HG02852 (cell line): ENCODE data around the gene NTF4.
A peak's percentile ranks its signal among the peaks of the same experiment; 100 is the strongest.
"Not testable (repeated sequence)": the region's sequence is repeated elsewhere in the genome, so short reads cannot be mapped to it uniquely, and the experiment has no call there.

Source experiments
- ATAC-seq: cut with Tn5 transposase; IDR thresholded peaks from one replicate; pipeline ENCODE4 v1.9.1; 2021; ENCODE audit warnings: mild to moderate bottlenecking, moderate library complexity; ENCODE audit not compliant: unreplicated experiment

Gene NTF4

GRCh38 chr19:49091391-49092038, 26.9 kb upstream of the NTF4 start:
- ATAC-seq, result no peak

GRCh38 chr19:49086296-49086695, 21.7 kb upstream of the NTF4 start:
- ATAC-seq, result no peak

GRCh38 chr19:49085868-49086232, 21.2 kb upstream of the NTF4 start:
- ATAC-seq, result peak; percentile 2

DNA sequence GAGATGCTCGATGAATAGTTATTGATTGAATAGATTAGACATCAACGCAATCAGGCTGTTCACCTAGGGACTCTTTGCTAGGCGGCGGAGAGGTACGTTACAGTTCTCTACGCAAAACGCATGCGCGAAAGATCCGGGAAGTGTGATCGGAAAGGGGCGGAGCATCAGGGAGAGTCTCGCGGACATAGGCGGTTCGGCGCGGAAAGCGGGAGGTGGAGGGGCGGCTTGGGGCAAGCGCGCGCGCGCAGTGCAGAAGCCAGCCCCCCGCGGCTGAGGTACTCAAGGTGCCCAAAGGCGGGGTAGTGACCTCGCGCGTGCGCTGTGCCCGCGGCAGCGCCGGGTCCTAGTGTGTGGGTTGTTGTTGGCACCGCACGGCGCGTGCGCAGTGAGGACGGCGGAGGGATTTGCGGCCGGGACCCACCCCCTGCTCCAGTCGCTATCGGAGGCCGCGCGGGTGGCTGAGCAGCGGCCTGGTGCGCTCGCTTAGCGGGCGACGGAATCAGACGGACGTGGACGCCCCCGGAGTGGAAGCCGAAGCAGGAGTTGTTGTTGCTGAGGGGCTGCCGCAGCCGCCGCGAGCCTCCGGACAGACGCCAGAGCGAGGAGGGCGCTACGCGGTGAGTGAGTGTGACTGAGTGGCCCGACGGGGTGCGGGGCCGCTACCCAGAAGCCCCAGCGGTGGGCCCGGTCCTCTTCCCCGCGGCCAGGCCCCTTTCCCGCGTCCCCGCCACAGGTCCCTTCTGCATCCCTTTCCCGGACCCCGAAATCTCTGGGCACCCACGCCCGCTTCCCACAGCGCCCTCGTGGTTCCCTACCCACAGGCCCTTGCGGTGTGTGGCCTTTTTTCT, 20.6 kb upstream of the NTF4 start, which contains the start of gene SNRNP70:
Gene SNRNP70 (plus strand): TSS at position 432 of the 848 bp plus-strand sequence. CDS start 964 bp downstream, outside the sequence.
- ATAC-seq, result peak; percentile 82

DNA sequence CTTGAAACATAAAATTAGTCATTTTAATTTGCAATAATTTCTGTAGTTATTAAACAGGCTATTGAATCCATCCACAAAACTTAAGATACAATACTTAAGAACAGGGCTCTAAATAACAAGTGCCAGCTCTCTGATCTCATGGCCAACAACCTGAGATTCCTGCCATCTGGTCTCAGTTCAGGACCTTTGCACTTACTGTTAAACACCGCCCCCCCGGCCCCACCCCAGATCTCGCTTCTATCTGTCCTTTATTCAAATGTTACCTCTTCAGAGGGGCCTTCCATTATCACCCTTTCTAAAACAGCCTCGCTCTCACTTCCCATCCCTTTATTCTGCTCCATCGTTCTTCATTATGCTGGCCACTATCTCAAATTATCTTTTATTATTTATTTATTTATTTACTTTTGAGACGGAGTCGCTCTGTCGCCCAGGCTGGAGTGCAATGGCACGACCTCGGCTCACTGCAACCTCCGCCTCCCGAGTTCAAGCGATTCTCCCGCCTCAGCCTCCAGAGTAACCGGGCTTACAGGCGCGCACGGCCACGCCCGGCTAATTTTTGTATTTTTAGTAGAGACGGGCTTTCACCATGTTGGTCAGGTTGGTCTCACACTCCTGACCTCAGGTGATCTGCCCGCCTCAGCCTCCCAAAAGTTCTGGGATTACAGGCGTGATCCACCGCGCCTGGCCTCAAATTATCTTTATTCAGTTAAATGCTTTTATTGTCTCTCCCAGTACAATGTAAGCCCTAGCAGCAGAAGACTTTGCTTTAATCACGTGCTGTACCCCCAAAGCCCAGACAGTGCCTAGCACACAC, 19.8 kb upstream of the NTF4 start:
- ATAC-seq, result no peak

DNA sequence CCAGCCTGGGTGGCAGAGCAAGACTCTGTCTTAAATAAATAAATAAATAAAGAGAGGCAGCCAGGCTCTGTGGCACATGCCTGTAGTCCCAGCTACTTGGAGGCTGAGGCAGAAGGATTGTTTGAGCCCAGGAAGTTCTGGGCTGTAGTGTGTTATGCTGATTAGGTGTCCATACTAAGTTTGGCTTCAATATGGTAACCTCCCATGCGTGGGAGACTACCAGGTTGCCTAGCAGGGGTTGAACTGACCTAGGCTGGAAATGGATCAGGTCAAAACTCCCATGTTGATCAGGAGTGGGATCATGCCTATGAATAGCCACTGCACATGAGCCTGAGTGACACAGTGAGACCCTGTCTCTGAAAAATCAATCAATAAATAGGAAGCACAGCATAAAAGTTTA, 16.7 kb upstream of the NTF4 start:
- ATAC-seq, result no peak

- ATAC-seq, result no peak
These were observed 15.8 kb upstream of the NTF4 start for GRCh38 chr19:49080392-49080791.

DNA sequence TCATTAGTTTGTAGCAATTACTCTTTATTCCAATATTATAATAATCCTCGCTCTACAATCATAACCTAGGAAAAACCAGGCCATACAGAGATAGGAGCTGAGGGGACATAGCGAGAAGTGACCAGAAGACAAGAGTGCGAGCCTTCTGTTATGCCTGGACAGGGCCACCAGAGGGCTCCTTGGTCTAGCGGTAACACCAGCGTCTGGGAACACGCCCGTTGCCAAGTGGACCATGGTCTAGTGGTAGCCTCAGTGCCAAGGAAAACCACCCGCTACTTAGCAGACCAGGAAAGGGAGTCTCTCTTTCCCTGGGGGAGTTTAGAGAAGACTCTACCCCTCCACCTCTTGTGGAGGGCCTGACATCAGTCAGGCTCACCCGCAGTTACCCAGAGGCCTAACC, 10.3 kb upstream of the NTF4 start:
- ATAC-seq, result not testable (repeated sequence)

DNA sequence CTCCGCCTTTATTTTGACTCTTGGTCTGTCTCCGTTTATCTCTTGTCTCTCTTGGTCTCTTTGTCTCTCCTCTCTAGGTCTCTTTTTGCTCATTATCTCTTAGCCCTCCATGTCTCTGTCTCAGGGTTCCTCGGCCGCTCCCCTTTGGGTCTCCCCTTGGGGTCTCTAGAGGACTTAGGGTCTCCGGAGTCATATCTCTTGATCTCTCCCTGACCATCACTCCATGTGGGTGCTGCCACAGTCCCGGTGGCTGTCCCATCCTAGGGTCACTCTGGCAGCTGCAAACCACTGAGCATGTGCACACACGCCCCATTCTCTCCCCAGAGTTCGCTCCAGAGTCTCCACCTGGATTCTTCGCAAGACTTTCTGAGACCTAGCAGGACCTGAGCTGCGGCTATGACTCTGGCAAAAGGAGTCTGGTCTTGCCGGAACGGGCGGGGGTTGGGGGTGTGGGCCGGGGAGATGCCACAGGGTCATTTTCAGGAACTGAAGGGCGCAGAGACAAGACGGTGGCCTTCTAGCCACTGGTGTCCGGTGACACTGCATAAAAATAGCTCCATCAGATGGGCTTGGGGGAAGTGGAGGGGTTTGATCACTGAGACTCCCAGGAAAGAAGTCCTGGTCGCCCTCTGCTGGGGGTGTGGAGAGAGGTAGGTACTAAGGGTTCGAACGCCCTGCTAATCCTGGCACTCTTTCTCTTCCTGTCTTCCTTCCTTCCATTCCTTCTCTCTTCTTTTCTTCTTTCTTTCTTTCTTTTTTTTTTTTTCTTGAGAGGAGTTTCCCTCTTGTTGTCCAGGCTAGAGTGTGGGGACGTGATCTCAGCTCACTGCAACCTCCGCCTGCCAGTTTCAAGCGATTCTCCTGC, 9.1 kb upstream of the NTF4 start:
- ATAC-seq, result no peak

DNA sequence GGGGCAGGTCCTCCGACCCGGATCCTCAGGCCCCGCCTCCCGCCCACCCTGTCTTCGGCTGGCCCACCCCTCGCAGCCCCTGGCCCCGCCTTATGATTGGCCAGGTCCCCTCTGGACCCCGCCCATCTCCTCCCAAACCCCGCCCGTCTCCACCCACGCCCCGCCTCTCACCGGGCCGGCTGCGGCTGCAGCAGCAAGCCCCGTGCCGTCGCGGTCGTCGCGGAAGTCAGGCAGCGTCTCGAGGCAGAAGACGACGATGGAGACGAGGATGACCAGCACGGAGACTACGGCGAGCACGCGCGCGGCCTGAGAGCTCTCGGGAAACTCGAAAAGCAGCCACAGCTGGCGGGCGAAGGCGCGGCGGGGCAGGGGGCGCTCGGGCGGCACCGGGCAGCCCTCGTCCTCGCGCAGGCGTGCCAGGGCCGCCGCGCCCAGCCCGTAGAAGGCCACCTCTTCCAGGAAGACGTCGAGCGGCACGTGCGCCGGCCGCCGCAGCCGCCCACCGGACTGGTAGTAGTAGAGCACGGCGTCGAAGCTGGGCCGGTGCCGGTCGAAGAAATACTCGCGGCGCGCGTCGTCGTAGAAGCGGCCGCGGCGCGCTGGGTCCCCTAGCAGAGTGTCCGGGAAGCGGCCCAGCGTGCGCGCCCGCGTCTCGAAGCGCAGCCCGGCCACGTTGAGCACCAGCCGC, 7.4 kb upstream of the NTF4 start:
- ATAC-seq, result no peak

DNA sequence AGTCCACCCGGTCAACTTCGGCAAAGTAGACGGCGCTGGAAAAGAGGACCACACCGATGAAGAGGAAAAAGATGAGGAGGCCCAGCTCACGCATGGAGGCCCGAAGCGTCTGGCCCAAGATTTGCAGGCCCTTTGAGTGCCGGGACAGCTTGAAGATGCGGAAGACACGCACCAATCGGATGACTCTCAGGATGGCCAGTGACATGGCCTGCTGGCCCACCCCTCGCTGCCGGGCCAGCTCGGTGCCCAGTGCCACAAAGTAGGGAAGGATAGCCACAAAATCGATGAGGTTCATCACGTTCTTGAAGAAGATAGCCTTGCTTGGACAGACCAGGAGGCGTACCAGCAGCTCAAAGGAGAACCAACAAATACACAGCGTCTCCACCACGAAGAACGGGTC, 5.8 kb upstream of the NTF4 start:
- no peak for ATAC-seq

DNA sequence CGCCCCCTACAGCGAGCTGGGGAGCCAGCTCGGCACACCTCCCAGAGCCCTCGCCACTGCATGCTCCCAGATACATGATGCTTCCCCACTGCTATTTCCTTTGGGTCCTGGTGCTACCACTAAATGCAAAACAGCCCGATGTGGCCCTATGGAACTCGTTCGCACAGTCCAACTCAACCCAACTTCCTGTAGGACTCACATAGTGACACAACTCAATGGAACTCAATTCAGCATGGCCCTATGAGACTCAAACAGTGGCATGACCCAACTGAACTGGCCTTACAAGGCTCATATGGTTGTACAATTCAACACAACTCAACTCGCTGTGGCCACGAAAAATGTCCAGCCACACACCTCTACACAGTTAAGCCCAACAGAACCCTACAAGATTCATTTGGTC, 4.4 kb upstream of the NTF4 start:
- no peak for ATAC-seq

- ATAC-seq, result no peak
These were observed 2.9 kb upstream of the NTF4 start for GRCh38 chr19:49067554-49067953.

DNA sequence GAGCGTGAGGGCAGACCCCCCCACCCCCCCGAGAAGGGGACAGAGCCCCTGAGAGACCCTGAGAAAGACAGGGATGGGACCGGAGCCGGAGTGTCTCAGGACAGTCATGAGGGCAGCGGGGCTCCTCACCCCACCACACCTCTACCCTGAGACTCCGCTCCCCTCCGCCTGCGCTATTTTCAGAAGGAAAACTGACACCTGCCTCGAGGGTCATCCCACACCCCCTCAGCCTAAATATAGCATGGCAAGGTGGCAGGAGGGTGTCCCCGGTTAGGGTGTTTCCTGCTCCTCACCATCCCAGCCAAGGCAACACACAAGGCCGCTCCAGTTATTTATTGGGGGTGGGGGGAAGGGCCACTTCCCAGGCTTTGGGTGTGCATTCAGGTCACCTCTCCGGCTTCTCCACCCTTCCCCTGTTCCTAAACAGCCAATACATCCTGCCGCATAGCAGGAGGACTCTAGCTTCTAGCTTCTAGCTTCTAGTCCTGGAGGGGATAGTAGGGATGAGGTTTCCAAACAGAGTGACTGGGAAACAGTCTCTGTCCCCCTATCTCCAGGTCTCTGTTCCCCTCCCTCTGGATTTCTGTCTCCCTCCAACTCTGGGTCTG, 1.4 kb upstream of the NTF4 start:
- ATAC-seq, result no peak

DNA sequence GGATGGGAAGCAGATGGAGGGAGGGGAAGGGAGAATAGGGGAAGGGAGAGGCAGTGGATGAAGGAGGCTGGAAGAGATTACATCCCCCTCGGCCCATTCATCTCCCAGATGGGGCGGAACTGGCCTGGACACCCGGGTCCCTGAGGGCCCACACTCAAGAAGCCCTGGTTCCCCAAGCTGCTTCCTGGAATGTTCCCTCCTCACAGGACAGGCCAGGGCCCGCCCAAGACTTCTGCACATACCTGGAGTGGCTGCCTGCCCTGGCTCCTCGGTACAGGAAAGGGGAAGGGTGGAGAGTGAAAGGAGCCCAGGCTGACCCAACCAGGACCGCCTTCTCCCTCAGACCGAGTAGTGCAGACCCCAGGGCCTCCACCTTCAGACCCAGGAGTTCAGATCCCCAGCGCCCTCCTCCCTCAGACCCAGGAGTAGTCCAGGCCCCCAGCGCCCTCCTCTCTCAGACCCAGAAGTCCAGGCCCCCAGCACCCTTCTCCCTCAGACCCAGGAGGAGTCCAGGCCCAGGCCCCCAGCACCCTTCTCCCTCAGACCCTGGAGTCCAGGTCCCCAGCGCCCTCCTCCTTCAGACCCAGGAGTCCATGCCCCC, 489 bp downstream of the NTF4 start:
- no peak for ATAC-seq

DNA sequence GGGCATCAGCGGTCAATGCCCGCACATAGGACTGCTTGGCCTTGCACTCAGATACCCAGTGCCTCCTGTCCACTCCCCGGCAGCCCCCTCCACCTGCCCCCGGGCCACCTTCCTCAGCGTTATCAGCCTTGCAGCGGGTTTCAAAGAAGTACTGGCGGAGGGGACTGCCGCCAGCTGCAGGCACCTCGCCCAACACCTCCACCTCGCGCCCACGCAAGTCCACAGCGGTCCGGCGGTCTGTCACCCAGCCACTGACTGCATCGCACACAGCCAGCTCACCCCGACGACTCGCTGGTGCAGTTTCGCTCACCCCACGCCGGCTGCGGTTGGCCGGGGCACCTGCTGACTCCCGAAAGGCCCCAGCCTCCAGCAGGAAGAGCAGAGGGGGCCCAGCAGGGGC, 3.2 kb downstream of the NTF4 start:
- no peak for ATAC-seq

DNA sequence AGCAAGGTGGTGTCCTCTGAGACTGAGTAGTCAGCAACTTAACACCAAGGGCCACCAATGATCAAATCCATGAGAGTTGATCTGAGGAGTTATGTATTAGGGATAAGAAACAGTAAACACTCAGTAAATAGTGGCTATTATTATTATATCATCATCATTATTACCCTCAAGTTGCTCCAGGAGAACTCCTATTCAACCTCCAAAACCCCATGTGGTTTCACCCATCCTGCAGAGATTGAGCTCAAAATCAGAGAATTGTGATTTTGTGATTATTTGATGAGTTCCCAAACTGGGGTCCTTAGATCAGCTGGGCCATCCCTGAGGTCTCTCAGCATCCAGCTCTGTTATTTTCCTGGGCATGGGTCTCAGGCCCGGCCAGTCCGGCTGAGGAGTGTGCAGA, 3.6 kb downstream of the NTF4 start:
- ATAC-seq, result no peak

DNA sequence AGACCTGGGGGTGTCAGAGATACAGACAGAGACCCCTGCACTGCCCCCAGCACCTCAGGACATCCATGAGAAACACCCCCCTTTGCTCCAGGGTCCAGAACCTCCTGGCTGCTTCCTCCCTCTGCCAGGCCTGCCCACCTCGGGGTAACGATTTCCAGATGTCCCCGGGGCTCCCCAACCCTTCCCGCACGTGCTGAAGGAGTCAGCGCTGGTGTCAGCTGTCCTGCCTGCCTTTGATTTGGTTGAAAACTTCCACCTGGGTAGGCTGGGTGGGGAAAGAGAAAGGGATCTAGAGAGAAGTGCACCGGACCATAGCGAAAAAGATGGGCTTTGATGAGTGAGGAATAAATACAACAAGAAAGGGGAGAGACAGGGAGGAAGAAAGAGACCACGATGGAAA, 5.6 kb downstream of the NTF4 start:
- no peak for ATAC-seq

DNA sequence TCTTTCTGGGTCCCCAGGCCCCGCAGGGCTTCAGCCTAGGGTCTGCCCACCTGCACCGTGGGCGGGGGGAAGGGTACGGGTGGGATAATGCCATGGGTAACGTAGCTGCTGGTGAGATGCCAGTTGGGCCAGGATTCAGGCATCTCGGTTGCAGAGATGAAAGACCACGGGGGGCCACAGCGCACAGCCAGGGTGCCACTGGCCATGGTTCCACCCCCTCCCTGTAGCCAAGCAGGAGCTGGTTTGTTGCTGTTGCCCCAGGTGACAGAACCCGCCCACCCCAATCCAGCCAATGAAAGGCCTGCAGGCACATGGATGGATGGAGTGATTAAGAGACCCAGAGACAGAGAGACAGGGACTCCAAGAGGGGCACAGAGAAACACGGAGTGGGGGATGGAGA, 6.1 kb downstream of the NTF4 start:
- ATAC-seq, result no peak
